ENCODE data around the gene STARD3.

DNA sequence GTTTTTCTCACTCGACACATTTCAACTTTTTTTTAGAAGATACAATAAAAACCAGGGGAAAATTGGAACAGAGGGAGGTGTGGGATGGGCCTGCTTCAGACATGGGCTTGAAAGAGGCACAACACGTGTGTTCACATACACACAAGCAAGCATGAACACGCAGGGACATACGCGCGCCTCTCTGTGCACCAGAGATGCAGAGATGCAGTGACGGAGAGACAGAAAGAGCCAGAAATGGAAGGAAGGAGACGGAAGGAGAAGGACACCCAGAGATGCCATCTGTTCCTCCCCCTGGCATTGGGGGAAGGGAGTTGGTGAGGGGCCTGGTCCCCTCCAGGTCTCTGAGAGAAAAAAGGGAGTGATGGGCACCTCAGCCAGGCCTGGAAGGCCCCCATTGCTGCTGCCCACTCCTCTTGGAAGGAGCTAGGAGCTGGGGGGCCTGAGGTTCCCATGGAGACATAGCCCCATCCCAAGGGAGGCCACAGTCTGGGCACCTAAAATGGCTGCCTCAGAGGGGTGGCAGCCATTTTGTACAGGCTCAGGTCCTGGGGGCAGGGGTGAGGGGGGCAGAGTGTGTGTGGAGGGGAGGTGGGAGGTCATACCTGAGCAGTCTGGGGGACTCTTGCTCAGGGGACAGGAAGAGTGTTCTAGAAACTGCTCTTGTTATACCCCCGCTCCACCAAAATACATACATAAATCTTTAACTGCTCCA, 25.4 kb upstream of the STARD3 start:
- no peak for TF ChIP-seq EZH2 (IDR thresholded peaks at IDR 0.05; ENCODE audit: borderline replicate concordance, low read depth, low read length, severe bottlenecking)
- TF ChIP-seq, protein P1, sequence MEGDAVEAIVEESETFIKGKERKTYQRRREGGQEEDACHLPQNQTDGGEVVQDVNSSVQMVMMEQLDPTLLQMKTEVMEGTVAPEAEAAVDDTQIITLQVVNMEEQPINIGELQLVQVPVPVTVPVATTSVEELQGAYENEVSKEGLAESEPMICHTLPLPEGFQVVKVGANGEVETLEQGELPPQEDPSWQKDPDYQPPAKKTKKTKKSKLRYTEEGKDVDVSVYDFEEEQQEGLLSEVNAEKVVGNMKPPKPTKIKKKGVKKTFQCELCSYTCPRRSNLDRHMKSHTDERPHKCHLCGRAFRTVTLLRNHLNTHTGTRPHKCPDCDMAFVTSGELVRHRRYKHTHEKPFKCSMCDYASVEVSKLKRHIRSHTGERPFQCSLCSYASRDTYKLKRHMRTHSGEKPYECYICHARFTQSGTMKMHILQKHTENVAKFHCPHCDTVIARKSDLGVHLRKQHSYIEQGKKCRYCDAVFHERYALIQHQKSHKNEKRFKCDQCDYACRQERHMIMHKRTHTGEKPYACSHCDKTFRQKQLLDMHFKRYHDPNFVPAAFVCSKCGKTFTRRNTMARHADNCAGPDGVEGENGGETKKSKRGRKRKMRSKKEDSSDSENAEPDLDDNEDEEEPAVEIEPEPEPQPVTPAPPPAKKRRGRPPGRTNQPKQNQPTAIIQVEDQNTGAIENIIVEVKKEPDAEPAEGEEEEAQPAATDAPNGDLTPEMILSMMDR (IDR thresholded peaks at IDR 0.05; ENCODE audit: extremely low read depth in 1 of 2, insufficient read depth in 1 of 2, low read depth in 1 of 2, low read length in 2 of 2): no peak

Data from endothelial cell of umbilical vein (primary cell).